BE2C (cell line): ENCODE data around the gene CDC42BPG.

ENCODE experiments used
- DNase-seq: peaks from one replicate; pipeline ENCODE4 v3.0.0-alpha.2; 2020
- H3K27me3 ChIP-seq: fragments of 250-450 bp; sonication (Bioruptor Pico); 2 replicates; pipeline ENCODE4 v1.5.1; 2020; ENCODE audit warnings: mild to moderate bottlenecking
- H3K36me3 ChIP-seq: fragments of 250-450 bp; sonication (Bioruptor Pico); 2 replicates; pipeline ENCODE4 v1.5.1; 2020; ENCODE audit warnings: mild to moderate bottlenecking
- H3K4me1 ChIP-seq: fragments of 250-450 bp; sonication (Bioruptor Pico); 2 replicates; pipeline ENCODE4 v1.5.1; 2020
- H3K4me3 ChIP-seq: 2 replicates; pipeline ENCODE4 v1.5.1; 2011; ENCODE audit warnings: low read depth, low read length
- H3K9me3 ChIP-seq: fragments of 250-450 bp; sonication (Bioruptor Pico); 2 replicates; pipeline ENCODE4 v1.5.1; 2020
- CTCF ChIP-seq: IDR thresholded peaks from 2 replicates; pipeline ENCODE4 v1.5.1; 2012; ENCODE audit warnings: mild to moderate bottlenecking, low read depth, low read length

The CDC42BPG gene

GRCh38 chr11:64853709-64854108 lies 9.3 kb upstream of the CDC42BPG start:
- Histone ChIP-seq H3K4me3 (no peak overlapping the region), H3K36me3 (peaks cover 4% of the 10 kb centered on the region; the same call in 1 of the 2 replicates), H3K4me1 (peaks cover 19% of the 10 kb centered on the region), H3K9me3 (no peaks in the 10 kb centered on the region), H3K27me3 (no peaks in the 10 kb centered on the region)
- DNase-seq: no peak
- TF ChIP-seq CTCF: no peak

DNA sequence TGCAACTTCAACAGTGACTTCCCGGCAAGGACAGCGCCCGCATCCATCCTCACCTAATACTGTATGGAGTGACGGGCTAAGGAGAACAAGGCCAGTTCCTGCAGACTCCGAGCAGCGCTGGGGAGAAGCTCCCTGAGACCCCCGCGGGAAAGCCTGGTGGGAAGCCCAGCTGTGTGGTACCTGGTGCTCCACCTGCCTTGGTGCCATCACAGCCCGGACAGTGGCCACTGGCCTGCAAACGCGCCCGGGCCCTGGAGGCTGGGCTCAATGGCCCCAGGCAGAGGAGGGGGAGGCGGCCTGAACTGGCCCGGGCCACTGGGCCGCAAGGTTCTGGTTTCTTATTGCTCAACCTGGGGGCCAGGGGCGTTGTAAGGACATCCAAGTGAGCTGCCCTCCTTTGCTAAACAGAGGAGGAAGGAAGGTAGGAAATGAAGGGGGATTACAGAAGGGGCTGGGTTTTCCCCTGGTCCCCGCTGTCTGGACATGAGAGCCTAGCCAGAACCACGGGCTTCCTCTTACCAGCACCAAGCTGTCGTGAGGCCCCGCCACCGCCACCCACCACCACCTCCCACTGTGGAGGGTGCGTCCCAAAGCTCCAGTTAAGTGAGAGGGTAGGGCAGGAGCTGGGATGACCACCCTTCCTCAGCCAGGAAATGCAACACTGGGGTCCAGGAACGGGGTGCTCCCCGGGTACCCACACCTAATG lies 8.5 kb upstream of the CDC42BPG start:
- Histone ChIP-seq H3K4me1 (peaks cover 19% of the 10 kb centered on the region), H3K27me3 (no peaks in the 10 kb centered on the region), H3K9me3 (no peaks in the 10 kb centered on the region), H3K36me3 (peaks cover 4% of the 10 kb centered on the region; the same call in 1 of the 2 replicates), H3K4me3 (no peak overlapping the region)
- no peak for DNase-seq
- TF ChIP-seq CTCF: no peak

DNA sequence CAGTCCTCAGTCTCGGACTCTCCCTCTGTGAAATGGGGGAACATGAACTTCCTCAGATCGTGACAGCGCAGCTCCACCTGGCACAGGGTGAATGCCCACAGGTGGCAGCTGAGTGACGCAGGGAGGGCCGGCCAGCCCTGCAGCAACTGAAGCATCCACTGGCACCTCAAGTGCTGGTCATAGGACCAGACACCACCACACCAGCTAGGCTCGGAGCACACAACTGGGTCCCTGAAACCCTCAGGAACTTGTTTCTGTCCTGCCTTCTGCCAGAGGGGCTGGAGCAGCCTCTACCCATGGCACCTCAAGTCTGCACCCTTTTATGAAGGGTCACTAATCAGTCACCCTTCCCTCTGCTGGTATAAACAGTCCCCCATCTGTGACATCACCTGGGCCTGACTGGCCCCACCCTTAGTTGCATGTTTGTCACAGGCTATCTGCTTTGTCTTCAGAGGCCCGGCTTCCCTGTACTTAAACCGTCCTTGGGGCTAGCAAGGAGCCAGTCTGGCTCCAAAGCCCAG lies 7.4 kb upstream of the CDC42BPG start:
- no peak for DNase-seq
- H3K27me3 ChIP-seq: no peaks in the 10 kb centered on the region
- H3K4me3 ChIP-seq: no peak overlapping the region
- no peak for TF ChIP-seq CTCF
- H3K4me1 ChIP-seq: peaks cover 17% of the 10 kb centered on the region
- no peaks in the 10 kb centered on the region for H3K9me3 ChIP-seq
- peaks cover 4% of the 10 kb centered on the region; the same call in 1 of the 2 replicates for H3K36me3 ChIP-seq

GRCh38 chr11:64850979-64851567 lies 6.6 kb upstream of the CDC42BPG start:
- no peak overlapping the region for H3K4me3 ChIP-seq
- no peak for DNase-seq

GRCh38 chr11:64849598-64850356 lies 5.3 kb upstream of the CDC42BPG start:
- H3K27me3 ChIP-seq: no peaks in the 10 kb centered on the region
- no peak overlapping the region for H3K4me3 ChIP-seq
- H3K9me3 ChIP-seq: no peaks in the 10 kb centered on the region
- H3K36me3 ChIP-seq: peaks cover 4% of the 10 kb centered on the region; the same call in 1 of the 2 replicates
- DNase-seq: no peak
- H3K4me1 ChIP-seq: peaks cover 3% of the 10 kb centered on the region; the same call in 1 of the 2 replicates
- no peak for TF ChIP-seq CTCF

More at GRCh38 chr11:64850979-64851567, 6.6 kb upstream of the CDC42BPG start:
- Histone ChIP-seq H3K9me3 (no peaks in the 10 kb centered on the region), H3K36me3 (peaks cover 4% of the 10 kb centered on the region; the same call in 1 of the 2 replicates), H3K4me1 (peaks cover 13% of the 10 kb centered on the region), H3K27me3 (no peaks in the 10 kb centered on the region)
- no peak for TF ChIP-seq CTCF
